ENCODE results near the gene CEACAM6. TPM values are rescaled to one million over a fixed set of nuclear protein-coding genes. Genes with fewer than 3 reads are reported as not detected.
"Not testable (repeated sequence)": the region's sequence is repeated elsewhere in the genome, so short reads cannot be mapped to it uniquely, and the experiment has no call there.

Gene CEACAM6
- not detected in 2 replicates for total RNA-seq (2014; rRNA removed; shearing (Covaris generic))

- no peak for DNase-seq (ENCODE audit: low read depth)
Observed at GRCh38 chr19:41755328-41755913, at the start of gene CEACAM6. CEACAM6 (plus strand) TSS chr19:41755530; CDS start chr19:41755639, 109 bp downstream.

GRCh38 chr19:41706741-41707501 is 48.4 kb upstream of the CEACAM6 start:
- peak; percentile 81 for DNase-seq (ENCODE audit: low read depth)

GRCh38 chr19:41707502-41707812 is 47.9 kb upstream of the CEACAM6 start:
- peak; percentile 16 for DNase-seq (ENCODE audit: low read depth)

GRCh38 chr19:41707871-41708371 is 47.4 kb upstream of the CEACAM6 start:
- no peak for DNase-seq (ENCODE audit: low read depth)

GRCh38 chr19:41708481-41708880 is 46.8 kb upstream of the CEACAM6 start, which contains the start of gene CEACAM5:
CEACAM5 (plus strand) TSS chr19:41708626; CDS start chr19:41708732, 106 bp downstream.
- no peak for DNase-seq (ENCODE audit: low read depth)

GRCh38 chr19:41709516-41709915 is 45.8 kb upstream of the CEACAM6 start:
- DNase-seq (ENCODE audit: low read depth): not testable (repeated sequence)

- no peak for DNase-seq (ENCODE audit: low read depth)
Observed at GRCh38 chr19:41709951-41710645, 45.2 kb upstream of the CEACAM6 start.

GRCh38 chr19:41711376-41712261 is 43.7 kb upstream of the CEACAM6 start:
- no peak for DNase-seq (ENCODE audit: low read depth)

GRCh38 chr19:41714598-41714997 is 40.7 kb upstream of the CEACAM6 start:
- DNase-seq (ENCODE audit: low read depth): no peak

- DNase-seq (ENCODE audit: low read depth): no peak
Observed at GRCh38 chr19:41718761-41719160, 36.6 kb upstream of the CEACAM6 start.

- no peak for DNase-seq (ENCODE audit: low read depth)
Observed at GRCh38 chr19:41720103-41720502, 35.2 kb upstream of the CEACAM6 start.

- DNase-seq (ENCODE audit: low read depth): no peak
Observed at GRCh38 chr19:41726493-41726892, 28.8 kb upstream of the CEACAM6 start.

- DNase-seq (ENCODE audit: low read depth): no peak
Observed at GRCh38 chr19:41734156-41734555, 21.2 kb upstream of the CEACAM6 start.

- no peak for DNase-seq (ENCODE audit: low read depth)
Observed at GRCh38 chr19:41734585-41734984, 20.7 kb upstream of the CEACAM6 start.

- DNase-seq (ENCODE audit: low read depth): peak; percentile 39
Observed at GRCh38 chr19:41735071-41735600, 20.2 kb upstream of the CEACAM6 start.

GRCh38 chr19:41739361-41739760 is 16.0 kb upstream of the CEACAM6 start:
- DNase-seq (ENCODE audit: low read depth): no peak

GRCh38 chr19:41740415-41741243 is 14.7 kb upstream of the CEACAM6 start:
- DNase-seq (ENCODE audit: low read depth): no peak

GRCh38 chr19:41741244-41741554 is 14.1 kb upstream of the CEACAM6 start:
- DNase-seq (ENCODE audit: low read depth): no peak

- DNase-seq (ENCODE audit: low read depth): no peak
Observed at GRCh38 chr19:41744850-41745249, 10.5 kb upstream of the CEACAM6 start.

GRCh38 chr19:41745756-41746155 is 9.6 kb upstream of the CEACAM6 start:
- no peak for DNase-seq (ENCODE audit: low read depth)

Data from Daoy (cell line).